DMS79 treated with DMSO at 0.1 percent for 48 hours (cell line): ENCODE measurements around the gene SELENOS.
A peak's percentile ranks its signal among the peaks of the same experiment; 100 is the strongest.

Experiments used
- DNase-seq: peaks from one replicate; lab custom pipeline; 2025; lab: John Stamatoyannopoulos, UW

The SELENOS gene, protein sequence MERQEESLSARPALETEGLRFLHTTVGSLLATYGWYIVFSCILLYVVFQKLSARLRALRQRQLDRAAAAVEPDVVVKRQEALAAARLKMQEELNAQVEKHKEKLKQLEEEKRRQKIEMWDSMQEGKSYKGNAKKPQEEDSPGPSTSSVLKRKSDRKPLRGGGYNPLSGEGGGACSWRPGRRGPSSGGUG

DNA sequence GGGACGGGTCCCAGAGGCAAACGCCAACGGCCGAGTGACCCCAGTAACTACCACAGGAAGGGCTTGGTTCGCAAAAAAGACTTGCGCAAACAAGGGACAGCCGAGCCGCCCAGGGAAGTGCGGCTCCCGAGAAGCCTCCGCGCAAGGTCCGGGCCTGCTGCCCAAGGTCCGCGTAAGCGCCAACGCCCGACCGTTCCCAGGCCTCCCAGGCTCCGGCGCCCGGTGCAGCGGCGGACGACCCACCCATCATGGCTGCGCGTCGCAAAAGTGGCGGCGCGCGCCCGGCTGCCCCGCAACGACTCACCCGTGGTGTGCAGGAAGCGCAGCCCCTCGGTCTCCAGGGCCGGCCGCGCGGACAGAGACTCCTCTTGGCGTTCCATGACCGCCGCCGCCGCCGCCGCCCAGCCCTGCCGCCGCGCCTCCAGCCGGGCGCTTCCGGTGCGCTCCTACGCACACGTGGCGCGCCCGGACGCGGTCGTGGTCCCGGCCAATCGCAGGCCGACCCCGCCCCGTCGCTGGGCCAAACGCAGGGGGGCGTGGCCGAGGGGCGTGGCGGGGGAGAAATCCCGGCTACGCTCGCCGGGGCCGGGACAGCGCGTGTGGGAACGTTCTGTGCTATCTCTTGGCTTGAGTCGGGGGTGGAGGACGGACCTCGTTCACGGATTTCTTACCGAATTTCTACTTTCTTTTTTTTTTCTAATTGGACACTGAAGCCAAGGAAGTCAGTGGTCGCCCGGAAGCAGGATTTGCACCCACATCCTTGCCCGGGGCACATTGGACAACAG is at the start of gene SELENOS:
TSS of gene SELENOS (minus strand) at position 448 of the 785 bp plus-strand sequence. CDS start at position 380, 68 bp downstream.
- DNase-seq: peak; percentile 16

DNA sequence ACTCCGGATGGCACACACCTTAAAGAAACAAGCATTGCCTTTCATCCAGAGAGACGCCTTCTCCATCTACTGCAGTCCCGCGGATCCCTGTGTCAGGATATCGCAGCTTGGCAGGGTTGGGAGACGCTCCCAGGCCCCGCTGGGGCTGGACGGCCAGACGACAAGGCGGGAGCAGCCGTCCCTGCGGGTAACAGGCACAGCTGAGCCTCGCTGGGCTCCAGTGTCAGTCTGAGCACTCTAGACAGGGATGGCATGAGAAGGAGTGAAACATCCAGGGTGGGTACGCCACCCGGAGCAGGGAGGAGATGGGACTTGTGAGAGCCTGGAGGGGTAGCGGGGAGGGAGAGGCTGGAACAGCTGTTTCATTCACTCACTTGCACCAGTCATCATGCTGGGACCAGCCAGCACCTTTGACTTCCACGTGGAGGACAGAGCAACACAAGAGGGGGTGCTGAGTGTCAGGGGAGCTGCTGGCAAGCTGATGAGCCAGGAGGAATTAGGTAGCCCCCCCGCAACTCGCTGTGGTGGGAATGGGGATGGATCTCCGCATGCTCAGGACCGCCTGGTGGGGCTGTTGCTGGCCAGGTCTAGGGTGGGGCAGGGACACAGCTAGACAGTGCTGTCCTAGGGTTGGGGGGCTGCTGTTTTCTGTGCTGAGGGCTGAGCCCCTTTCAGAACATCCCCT is 49.3 kb upstream of the SELENOS start:
- no peak for DNase-seq

DNA sequence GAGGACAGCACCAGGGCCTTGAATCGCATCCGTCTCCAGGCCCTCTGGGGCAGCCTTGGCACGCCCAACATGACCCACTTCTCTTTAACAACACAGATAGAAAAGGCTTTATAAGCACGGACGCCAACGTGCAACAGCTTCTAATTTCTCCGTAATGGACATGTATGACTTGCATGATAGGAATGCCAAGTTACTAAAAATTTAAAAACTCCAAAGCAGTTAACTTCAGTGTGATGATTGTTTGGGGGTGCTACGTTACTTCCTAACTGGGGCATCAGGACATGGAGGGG is 48.7 kb upstream of the SELENOS start:
- no peak for DNase-seq

DNA sequence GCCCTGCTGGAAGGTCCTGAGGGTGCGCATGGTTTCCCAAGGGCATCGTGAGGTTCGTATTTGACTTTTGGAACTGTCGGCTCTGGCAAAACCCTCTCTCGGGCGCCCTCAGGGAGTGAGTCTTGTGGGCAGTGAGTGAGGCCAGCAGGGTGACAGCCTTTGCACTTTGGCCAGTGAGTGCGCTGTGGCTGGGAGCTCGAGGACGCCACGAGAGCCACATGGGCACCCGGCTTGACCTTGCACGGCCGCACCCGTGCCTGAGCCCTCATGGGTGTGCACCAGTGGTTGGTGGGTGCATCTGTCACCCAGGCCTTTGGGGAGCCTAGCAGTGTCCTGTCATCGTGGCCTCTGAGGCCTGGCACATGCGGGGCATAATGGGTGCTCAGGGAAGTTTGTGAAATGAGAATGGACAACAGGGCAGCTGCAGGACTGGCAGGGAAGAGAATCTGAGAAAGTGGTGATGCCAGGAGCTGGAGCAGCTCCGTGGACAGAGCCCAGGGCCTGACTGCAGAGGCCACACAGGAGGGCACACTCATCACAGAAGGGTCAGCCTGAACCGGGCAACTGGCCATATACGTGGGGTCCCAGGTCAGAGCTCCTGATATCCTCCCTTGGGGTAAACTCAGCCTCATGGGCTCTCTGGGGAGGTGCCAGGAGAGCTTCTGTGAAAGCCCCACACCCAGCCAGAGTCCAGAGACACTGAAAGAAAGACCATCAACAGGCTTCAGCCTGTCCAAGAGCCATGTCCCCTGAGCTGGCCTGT is 48.2 kb upstream of the SELENOS start:
- no peak for DNase-seq

DNA sequence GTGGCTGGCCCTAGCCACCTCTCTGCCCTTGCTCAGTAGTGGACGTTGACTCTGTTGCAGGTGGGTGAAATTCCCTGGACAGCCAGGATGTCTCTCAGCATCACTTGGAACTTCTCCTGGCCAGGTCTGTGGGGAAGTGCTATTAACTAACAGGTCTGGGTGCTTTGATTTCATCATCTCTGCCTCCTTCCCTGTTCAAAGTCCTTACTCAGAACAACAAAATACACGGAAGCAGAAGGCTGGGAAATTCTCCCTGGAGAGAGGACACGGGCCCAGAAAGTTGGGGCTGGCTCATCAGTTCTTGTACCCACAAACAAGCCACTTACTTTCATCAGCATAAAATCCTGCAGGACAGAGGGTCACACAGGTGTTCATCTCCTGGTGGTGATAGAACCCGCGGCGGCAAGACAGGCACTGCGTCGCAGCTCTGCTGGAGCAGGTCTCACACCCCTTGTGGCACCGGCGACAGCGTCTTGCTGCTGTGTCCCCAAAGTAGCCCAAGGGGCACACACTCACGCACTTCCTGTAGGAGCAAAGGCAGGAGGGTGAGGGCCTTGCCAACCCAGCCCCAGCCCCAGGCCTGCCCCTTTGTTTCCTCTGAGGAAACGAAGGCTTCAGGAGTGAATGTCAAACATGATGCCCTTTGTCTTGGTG is 47.4 kb upstream of the SELENOS start:
- DNase-seq: no peak

DNA sequence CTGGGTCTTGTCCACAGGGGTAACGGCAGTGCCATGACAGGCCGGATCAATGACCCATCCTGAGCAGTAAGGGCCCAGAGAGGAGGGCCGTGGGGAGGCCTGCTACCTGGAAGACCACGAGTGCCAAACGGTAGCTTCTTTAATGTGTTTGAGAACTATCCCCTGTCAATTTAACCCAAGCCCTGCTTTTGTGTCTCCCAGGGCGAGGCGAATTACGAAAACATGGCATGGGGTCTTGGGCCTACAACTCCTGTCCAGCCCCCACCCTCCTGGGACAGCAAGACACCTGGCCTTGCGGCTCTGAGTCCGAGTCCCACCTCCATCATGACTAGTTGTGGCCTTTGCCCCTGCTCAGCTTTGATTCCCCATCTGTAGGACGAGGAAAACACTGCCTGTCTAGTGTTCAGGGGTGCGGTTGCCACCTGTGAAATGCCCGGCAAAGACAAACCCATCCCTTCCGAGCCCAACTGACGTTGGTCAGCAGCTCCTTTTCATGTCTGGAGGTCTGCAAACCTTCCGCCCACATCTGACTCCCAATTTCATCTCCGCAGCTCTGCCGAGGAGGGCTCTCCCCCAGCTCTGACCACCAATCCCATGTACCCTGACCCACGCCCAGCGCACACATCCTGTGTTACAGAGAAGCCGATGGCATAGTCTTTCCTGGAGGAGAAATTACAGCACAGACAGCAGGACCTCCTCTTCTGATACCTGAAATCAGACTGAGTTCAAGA is 46.7 kb upstream of the SELENOS start:
- no peak for DNase-seq

DNA sequence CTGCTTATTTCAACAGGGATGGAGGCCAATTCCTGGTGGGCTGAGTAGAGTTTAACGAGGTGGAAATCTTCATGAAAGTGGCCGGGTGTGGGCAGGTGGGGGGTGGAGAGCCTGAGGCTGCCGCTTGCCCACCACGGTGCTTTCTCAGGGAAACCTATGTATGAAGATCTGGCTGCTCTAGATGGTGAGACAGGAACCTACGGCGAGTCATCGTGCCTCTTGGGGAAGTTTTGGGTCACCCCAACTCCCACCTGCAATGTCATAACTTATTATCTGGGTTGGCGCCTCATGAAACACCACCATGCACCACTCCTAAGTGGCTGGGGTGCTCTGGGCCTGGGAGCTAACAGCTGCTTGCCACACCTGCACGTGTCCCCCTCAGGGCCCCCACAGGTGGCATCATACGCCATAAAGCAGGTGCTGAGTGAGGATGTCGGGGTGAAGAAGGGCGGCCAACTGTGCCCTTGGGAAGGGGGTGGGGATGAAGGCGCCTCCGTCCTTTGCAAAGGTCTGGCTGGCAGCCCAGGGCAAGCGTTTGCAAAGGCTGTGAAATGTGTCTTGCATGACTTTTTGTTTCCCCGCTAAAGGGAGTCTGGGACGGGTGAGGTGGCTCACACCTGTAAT is 45.7 kb upstream of the SELENOS start:
- DNase-seq: no peak

DNA sequence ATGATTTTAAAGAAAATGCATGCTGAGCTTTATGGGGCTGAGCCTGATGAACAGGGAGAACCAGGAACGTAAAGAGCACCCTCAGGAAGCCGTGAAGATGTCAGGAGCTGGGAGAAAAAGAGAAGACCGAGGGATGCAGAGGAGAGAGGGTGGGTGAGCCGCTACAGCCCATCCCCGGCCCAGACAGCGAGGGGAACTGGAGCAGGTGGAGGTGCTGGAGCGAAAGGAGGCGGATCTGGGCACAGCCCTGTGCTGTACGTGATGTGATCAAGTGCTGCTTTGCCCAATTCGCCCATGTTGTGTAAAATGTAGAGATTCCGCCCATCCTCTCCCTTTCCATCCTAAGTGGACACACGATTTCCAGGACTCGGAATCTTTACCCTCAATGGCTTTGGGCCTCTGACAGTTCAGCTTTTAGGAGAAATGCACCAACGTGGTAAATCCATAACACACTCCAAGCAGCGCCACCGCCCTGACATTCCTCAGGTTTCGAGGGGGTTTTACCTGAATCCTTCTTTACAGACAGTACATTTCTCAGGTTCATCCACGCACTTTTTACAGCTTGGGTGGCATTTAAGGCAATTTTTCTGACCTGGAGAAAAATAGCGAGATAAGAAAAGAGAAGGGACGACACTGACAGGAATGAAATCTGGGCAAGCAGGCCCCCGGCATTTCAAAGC is 44.9 kb upstream of the SELENOS start:
- no peak for DNase-seq

DNA sequence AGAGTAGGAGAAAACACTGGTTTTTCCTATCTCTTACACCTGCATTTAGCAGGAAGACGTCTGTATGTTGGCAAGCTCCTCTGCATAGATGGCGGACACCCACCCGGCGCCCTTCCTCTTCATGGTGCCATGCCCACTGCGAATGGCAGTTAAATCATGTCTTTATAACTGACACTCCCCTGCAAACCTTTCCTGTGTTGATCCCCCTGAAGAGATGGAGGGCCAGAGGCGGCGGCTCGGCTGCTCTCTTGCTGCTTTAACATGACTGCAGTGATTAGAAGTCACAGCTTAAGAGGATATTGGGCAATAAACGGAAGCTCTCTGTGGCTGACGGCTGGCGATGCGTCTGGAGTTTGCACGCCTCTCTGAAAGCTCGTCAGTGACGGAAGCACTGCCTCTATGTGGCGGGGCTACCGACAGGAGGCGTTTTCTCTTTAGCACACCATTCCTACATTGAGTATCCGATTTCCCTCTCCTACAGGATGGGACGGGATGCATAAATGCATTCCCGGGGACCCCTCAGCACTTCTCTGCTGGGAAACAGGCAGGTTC is 43.3 kb upstream of the SELENOS start:
- DNase-seq: no peak

DNA sequence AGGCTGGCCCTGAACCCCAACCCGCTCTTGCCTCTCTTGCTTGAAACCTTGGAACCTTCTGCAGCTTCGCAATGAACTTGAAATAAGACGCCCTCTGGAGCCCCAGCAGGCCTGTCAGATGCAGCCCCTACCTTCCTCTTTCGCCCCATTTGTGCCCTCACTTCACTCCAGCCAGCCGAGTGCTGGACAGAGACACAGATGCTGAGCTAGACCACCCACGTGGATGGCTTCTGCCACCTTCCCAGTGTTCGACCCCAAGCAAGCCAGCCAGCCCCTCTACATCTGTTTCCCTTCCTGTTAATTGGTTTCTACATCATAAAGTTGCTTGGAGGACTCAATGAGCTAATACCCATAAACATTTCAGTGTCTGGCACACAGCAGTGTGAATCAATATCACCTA is 41.6 kb upstream of the SELENOS start:
- no peak for DNase-seq

DNA sequence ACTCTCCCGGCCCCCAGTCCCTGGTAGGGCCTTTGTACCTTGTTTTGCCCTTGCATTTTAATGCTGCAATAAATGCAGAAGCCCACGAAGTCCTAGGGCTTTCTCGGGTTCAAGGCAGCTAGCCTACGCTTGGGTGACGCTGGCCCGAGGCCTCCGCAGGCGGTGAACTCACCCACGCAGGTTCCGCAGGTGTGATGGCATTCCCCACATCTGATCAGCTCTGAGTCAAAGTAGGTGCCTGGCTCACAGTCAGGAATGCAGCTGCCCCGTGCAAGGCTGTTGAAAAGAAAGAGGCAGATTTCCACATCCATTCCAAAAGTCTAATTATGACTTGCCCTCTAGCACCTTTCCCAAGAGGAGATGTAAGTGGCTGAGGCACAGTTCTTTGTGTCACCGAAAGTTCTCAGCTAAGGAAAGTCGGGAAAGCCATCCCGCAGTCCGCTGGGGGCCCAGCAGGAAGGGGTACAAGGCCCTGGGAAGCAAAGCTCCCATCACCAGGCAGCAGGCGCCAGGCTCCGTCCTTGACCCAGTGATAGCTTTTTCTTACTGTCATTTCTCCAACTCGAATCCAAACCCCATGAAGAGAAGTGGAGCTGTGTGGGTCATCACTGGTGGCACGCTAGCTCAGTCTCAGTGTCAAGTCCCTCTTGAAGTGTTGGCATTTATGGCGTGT is 41.0 kb upstream of the SELENOS start:
- DNase-seq: no peak

DNA sequence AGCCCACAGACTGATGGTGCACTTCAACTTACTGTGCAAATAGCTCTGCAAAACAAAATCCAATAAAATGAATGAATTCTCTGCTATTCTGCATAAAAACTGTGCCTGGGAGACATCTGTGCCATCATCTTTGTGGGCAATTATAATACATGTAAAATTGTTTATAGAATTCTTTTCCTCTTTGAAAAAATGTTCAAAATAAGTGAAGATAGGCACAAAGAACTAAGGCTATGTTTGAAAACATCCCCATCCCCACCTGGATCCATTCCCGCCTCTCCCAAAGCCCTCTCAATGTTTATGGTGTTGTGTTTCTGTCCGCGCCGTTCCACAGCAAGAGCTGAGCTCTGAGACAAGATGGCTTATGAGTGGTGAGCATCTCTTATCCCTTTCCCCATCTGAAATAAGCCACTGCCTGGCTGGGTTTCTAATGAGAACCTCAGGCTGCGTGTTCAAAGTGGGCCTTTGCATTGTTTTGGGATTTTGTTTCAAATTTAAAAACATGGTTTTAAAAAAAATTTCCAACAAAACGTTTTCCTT is 40.1 kb upstream of the SELENOS start:
- DNase-seq: no peak

DNA sequence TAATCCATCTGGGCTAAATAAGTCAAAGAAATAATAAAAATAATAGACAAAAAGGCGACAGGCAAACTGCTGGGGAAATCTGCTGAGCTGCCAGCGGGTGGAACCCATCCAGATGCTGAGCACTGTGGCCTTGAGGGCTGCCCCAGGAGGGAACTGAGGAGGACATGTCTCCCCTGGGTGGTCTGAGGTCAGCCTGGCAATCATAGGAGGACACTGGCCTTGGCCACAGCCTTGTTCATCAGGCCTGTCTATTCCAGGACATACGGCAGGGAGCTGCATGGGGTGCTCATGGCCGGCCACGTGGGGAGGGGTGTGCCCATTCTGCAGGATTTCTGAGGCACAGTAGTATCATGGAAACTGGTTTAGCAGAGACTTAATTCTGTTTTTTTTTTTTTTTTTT is 39.2 kb upstream of the SELENOS start:
- no peak for DNase-seq

DNA sequence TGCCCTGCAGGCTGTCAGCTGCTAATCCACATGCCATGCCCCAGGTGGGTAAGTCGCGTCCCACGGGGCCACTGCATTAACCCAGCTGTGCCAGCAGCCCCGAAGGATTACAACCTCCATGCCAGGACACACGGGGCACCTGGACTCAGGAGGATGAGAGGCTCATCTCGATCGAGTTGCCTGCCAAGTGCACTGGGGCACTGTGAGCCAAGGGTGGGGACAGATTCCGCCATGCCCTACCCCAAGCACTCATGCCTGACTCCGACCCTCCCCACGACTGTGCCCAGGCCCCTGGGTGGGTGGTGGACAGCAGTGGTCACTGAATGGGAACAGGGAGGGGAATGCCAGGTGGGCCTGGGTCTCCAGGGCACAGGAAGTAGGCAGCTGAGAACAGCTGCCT is 38.5 kb upstream of the SELENOS start:
- no peak for DNase-seq

DNA sequence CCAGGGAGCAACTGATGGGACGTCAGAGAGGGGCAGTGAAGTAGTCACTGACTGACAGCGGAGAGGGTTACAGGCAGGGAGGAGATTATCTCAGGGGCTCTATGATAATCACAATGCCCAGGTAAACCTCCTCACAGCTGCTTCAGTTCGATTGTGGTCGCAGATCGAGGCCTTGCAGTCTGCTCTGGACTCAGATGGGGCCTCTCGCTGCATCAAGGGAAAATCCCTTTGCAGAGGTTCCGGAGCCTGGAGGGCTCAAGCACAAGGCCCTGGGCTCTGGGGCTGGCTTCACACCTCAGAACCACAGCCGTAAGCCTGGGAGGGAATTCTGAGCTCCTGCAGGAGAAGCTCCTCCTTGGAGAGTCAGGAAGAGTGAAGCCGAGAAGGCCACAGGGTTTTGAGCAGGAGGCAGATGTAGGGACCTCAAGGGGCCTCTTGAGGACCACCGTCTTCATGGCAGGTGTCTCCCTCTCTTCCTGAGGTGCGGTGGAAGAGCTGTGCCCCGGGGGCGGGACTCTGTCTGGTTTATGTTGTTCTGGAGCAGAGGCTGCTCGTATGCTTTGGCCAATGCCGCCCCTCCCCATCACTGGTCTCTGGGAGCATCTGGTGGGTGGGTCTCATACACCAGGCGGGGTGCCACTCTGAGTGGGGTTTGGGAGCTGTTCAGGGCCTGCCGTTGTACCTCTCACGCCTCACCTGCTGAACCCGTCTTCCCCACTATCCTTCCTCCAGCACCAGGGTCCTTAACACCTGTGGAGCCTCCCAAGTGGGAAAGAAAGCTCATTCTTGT is 37.2 kb upstream of the SELENOS start:
- no peak for DNase-seq

DNA sequence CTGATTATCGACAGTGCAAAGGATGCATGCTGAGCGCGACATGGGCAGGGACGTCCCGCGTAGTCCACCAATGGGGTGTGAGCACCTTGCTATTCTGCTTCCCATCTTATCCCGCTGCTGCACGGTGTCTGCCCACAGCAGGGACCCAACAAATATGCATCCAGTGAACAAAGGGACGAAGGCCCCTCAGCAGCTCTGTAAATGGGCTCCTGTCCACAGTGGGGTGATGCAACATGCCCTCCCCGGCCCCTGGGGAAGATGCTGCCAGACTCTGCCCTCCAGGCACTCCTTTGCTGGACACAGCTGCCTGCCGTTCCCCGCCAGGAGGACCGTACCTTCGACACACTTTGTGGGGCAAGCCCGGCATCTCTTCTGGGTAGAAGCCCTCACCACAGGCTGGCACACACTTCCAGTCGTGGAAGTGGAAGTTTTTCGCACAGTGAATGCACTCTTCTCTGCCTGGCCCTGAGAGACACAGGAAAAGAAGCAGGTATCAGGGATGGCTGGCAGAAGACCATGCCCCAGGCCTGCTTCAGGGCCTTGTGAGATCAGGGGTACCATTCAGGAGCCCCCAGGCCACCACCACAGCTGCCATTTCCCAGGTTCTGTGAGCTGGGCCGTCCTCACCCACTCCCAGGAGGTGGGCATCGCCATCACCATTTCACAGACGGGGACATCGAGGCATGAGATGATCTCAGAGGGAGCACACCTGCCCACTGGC is 35.9 kb upstream of the SELENOS start:
- no peak for DNase-seq

DNA sequence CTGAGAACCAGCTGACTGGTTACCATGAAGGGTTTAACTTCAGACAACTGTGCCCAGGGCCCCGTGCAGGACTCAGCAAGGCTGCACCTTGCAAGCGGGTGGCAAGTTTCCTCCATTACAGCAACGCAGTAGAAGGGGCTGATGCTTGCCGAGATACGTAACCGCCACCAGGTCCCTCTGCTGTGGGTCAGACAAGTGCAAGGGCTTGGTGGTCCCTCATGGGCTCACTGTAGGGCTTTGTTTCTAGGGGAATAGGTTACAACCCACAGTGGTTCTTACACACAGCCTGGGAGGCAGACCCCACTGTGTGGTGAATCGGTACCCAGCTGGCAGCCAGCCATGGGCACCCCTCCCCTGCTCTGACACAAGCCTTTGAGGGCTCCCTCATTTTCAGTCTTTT is 33.2 kb upstream of the SELENOS start:
- no peak for DNase-seq

DNA sequence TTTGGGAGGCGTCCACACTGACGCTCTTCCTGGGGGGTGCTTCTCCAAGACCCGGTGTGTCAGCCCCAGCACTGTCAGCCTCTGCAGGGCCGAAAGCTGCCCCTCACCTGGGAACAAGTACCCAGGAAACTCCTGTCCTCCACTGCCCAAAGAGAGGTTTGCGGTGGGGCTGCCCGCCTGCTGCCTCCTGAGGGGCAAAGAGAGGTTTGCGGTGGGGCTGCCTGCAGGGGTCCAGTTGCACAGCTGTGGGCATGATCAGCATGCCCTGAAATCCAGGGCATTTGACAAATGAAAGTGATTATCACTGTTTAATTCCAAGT is 32.8 kb upstream of the SELENOS start:
- no peak for DNase-seq
